Left renal pelvis (tissue), 4 donors: ENCODE data around the gene TLDC2. TPM values are rescaled to one million over a fixed set of nuclear protein-coding genes. Genes with fewer than 3 reads are reported as not detected.
A peak's percentile ranks its signal among the peaks of the same experiment; 100 is the strongest.
"Not testable (repeated sequence)": the region's sequence is repeated elsewhere in the genome, so short reads cannot be mapped to it uniquely, and the experiment has no call there.

Experiments used
- DNase-seq, 4 donors: peaks; one replicate each; pipeline ENCODE4 v3.0.0-alpha.2; 2013; ENCODE audit warnings: low read depth in 4 of 4, low spot score in 3 of 4
- polyA plus RNA-seq, 4 donors: library from polyadenylated mRNA; unstranded; fragments of 120-200 nt; gene quantifications; one replicate each; pipeline ENCODE4 v1.2.1, GENCODE V29; 2013; ENCODE audit not compliant: insufficient read length in 4 of 4

Gene TLDC2
- polyA plus RNA-seq, 4 donors, result 0.72 to 6.4 (median 2.5) TPM

DNA sequence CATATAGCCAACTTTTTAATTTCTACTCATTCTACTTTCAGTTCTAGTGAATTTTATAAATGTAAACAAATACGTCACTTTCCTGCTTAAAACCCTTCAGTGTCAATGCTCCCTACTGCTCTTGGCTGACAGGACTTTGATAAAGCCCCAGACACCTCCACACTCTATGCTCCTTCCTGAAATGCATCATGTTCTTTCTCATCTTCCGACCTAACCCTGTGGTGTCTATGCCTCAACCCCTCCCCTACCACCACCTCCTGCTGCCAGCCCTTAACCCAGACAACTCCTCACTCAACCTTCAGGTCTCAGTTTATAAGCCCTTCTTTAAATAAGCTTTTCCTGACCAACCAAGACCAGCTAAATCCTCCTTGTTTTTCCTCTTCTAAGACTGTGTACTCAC lies 19.1 kb downstream of the TLDC2 start:
- no peak for DNase-seq

DNA sequence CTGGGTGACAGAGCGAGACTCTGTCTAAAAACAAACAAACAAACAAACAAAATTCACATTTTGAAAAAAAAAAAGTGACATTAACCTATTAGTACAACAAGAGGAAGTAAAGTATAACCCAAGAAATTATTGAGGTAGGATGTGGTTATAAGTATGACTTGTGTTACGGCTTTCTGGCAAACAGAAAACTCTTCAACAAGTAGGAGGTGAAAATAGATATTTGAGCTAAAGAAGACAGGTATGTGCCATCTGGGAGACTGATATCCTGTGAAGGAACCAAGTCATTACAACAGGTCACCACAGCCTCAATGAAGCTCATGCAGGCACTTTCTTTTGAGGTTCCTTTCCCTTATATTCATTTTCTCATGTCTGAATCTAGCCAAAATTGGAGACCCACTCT lies 28.8 kb downstream of the TLDC2 start:
- DNase-seq, result no peak

DNA sequence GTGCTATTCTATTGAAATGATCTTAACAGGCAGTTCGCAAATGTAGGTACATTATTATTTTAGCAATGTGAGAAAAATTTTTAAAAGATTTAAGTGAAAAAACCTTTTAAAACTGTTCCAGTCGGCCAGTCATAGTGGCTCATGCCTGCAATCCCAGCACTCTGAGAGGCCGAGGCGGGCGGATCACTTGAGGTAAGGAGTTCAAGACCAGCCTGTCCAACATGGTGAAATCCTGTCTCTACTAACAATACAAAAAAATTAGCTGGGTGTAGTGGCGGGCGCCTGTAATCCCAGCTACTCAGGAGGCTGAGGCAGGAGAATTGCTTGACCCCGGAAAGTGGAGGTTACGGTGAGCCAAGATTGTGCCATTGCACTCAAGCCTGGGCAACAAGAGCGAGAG lies 29.6 kb downstream of the TLDC2 start:
- not testable (repeated sequence) for DNase-seq

DNA sequence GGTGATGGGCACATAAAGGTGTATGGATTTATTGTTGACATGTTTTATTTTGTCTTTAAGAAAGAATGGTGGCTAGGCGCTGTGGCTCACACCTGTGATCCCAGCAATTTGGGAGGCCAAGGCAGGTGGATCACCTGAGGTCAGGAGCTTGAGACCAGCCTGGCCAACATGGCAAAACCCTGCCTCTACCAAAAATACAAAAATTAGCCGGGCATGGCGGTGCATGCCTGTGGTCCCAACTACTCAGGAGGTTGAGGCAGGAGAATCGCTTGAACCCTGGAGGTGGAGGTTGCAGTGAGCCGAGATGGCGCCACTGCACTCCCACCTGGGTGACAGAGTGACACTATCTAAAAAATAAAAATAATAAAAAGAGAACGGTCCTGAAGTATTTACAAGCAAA lies 30.1 kb downstream of the TLDC2 start:
- DNase-seq, result not testable (repeated sequence)

DNA sequence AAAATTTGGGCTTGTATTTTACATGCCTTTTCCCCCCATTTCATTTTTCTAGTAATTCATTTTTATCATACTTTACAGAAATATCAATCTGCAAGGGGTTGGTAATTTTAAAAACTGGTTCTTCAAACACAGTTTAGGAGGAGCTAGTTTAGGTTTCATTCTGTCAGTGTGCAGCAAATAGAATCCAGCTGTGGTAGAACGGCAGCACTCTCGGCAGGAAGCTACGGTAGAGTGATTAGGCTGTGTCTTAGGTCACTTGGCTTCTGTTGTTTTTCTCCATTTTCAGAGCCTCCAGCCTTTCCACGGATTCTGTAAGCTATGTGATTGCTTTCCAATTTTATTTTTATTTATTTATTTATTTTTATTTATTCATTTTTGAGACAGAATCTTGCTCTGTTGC lies 32.7 kb downstream of the TLDC2 start:
- peak in 1 of 4 donors; percentile 29 for DNase-seq

DNA sequence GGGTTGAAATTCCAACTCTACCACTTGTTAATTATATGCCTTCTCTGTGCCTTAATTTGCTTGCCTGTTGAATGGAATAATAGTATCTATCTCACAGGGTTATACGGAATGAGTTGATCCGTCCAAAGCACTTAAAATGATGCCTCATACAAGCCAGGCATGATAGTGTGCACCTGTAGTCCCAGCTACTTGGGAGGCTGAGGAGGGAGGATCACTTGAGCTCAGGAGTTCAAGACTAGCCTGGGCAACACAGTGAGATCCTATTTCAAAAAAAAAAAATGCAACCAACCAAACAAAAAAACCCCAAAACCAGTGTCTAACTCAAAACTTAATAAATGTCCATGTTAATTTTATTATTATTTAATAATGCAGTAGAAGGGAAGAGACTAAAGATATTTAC lies 40.3 kb downstream of the TLDC2 start:
- no peak for DNase-seq

DNA sequence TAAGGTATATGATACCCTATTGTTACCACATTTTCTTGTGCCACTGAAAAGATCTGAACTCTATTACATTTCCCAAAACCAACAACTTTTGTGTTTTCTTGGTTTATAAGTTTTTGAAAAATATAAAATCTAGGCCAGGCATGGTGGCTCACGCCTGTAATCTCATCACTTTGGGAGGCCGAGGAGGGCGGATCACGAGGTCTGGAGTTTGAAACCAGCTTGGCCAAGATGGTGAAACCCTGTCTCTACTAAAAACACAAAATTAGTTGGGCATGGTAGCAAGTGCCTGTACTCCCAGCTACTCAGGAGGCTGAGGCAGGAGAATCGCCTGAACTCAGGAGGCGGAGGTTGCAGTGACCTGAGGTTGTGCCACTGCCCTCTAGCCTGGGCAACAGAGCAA lies 41.3 kb downstream of the TLDC2 start:
- no peak for DNase-seq

DNA sequence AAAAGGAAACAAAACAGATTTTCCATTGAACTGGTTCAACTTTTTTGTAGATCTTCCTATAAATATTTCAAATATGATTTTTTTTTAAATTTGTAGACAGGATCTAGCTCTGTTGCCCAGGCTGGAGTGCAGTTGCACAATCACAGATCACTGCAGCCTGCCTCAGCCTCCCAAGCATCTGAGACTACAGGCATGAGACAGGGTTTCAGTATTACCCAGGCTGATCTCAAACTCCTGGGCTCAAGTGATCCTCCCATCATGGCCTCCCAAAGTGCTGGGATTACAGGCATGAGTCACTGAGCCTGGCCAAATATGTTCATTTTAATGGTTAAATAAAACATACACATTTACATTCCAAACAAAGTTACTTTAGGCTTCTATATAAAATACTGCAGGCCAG lies 42.0 kb downstream of the TLDC2 start:
- no peak for DNase-seq

DNA sequence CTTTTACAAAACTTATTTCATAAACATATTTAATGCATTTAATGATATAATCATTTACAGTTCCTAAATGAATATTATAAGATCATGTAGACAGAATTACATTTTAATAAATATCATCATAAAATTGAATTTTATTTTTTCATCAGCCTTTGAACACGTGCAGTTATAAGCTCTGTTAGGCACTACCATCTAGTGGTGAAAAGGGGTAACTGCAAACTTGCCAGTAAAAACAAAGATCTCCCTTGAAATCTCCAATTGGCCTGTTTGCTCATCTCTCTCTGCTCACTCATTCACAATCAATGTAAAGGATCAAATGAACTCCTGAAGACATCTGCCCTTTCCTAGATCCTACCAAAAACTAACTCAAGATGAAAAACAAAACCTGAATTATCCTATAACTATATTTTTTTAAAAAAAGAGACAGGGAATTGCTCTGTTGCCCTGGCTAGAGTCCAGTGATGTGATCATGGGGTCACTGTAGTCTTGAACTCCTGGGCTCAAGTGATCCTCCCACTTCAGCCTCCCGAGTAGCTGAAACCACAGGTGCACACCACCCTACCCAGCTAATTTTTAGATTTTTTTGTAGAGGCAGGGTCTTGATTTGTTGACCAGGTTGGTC lies 43.9 kb downstream of the TLDC2 start:
- peak in 3 of 4 donors; percentile 12 to 37 (median 16) for DNase-seq

DNA sequence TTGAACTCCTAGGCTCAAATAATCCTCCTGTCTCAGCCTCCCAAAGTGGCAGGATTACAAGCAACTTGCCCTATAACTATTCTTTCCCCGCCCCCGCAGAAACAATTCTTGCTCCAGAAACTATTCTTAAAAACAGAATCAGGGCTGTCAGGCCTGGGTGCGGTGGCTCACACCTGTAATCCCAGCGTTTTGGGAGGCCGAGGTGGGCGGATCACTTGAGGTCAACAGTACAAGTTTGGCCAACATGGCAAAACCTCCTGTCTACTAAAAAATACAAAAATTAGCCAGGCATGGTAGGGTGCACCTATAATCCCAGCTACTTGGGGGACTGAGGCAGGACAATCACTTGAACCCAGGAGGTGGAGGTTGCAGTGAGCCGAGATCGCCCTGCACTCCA lies 44.4 kb downstream of the TLDC2 start:
- no peak for DNase-seq

DNA sequence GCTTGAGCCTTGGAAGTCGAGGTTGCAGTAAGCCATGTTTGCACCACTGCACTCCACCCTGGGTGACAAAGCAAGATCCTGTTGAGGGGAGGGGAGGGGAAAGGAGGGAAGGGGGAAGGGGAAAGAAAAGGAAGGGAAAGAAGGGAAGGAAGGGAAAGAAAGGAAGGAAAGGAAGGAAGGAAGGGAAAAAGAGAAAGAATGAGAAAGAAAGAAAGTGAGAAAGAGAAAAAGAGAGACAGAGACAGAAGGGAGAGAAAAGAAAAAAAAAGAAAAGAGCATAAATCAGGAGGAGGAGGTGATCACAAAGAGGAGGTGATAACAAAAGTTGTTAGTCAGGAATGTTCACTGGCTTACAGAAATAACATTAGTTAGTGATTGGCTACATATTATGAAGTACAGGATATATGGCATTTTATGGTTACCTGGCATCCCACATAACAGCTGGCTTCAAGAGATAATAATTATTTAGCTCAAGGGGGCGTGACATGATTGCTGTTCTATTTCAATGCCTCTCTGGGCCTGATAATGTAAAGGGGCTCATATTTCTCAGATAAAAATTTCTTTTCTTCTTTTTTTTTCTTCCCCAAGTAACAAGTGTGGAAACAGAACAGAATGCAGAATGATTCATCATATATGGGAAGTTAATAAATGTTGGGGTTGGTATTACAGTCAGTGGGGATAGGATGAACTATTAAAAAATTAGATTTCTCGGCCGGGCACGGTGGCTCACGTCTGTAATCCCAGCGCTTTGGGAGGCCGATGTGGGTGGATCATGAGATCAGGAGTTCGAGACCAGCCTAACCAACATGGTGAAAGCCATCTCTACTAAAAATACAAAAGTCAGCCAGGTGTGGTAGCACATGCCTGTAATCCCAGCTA lies 48.5 kb downstream of the TLDC2 start:
- no peak for DNase-seq

DNA sequence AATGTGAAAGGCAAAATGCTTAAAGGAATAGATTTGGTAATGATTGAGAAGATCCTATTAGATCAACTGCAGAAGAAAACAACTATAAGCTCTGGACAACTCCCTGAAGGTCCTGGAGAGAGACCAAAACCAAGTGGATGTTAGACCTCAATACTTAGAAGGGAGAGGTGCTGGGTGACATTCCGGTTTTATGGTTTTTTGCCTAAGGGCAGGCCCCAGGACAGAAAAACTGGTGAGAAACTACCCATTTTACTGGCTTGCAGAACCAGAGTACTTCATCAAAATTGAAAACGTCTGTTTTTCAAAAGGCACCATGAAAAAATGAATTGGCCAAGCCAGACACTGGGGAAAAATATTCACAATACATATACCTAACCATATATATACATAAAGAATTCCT lies 49.3 kb downstream of the TLDC2 start:
- no peak for DNase-seq

DNA sequence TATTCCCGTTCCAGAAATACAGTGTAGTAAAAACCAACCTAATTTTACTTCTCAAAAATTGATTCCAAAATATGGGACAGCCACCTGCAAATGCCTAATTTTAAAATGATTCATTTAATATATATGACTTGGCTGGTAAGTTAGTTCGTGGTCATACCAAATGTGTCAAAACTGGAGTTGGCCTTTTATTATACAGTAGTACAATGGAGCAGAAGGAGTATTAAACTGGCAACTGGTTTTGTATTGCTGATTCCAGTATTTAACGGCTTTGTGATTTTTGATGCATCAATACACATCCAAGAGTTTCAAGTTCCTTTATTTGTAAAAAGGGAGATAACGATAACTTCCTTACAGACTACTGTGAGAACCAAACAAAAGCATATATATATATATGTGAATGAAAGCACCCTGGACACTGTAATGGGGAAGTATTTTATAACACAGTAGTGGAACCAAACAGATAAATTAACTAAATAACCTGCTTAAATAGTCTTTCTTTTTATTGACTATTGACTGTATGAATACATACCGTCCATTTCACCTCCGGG lies 50.8 kb downstream of the TLDC2 start:
- no peak for DNase-seq

DNA sequence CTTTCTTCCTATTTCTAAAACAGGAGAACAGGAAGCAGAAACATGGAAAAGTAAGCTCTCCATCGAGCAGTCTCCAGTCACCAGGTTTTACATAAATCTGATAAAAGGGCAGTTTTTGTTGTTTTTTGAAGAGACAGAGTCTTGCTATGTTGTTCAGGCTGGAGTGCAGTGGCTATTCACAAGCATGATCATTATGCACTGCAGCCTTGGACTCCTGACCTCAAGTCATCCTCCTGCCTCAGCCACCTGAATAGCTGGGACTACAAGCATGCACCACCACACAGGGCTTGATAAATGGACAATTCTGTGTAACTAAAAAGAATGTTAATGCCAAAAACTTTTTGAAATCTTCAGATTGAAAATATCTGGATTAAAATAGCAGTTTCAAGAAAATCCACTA lies 51.8 kb downstream of the TLDC2 start:
- no peak for DNase-seq

DNA sequence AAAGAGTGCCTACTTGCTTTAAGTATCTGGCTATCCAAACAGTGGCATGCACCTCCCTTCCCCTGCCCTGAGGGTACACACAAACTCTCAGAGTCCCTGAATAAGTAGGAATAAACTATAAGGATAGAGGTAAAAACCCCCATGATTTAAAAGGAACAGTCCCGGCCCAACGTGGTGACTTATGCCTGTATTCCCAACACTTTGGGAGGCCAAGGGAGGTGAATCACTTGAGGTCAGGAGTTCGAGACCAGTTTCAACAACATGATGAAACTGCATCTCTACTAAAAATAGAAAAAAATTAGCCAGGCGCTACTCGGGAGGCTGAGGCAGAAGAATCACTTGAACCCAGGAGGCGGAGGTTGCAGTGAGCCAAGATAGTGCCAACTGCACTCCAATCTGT lies 53.4 kb downstream of the TLDC2 start:
- DNase-seq, result no peak

DNA sequence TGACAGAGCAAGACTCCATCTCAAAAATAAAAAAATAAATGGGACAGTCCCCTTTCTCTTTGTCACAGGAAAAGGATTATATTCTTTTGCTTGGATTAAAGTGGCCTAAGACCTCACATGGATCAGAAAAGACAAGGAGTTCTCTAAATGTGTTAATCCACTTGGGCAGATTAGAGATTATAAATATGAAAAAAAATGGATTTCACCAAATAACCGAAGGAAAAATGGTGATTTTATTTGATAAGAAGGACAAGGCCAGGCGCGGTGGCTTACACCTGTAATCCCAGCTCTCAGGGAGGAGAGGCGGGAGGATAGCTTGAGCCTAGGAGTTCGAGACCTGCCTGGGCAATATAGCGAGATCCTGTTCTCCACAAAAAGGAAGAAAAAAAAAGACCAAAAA lies 53.8 kb downstream of the TLDC2 start:
- no peak for DNase-seq

DNA sequence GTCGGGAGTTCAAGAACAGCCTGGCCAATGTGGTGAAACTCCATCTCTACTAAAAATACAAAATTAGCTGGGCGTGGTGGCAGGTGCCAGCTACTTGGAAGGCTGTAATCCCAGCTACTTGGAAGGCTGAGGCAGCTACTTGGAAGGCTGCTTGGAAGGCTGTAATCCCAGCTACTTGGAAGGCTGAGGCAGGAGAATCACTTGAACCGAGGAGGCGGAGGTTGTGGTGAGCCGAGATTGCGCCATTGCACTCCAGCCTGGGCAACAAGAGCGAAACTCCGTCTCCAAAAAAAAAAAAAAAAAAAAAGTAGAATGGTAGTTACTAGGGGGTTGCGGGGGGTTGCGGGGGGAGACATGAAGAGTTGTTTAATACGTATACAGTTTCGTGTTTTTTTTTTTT lies 56.1 kb downstream of the TLDC2 start:
- DNase-seq, result not testable (repeated sequence)

DNA sequence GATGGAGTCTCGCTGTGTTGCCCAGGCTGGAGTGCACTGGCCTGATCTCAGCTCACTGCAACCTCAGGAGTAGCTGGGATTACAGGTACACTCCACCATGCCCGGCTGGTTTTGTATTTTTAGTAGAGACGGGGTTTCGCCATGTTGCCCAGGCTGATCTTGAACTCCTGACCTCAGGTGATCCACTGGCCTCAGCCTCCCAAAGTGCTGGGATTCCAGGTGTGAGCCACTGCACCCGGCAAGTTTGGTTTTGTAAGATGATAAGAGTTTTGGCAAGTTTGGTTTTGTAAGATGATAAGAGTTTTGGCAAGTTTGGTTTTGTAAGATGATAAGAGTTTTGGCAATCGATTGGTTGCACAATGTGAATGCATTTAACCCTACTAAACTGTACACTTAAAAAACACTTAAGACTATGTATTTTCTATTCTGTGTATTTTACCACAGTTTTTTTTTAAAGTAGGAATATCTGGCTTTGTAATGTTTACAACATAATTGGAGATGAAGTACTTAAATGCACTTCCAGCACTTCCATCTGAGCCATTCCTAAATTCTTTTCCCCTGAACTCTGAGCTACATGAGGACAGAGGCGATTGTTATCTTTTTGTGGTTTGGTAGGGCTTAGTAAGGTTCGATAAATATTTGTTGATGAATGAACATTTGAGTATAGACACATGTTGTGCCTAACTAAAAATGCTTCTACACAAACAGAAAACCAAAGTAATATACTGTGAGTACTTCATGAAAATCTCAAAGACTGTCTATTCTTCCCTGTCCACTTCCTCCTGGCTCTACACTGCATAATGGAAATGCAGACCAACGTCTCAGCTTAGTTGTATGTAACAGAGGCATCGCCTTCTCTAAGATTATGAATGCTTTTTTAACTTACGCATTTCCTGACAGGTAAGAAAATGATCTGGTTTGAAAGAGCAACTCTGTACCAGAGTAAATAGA lies 56.8 kb downstream of the TLDC2 start:
- DNase-seq, result no peak

DNA sequence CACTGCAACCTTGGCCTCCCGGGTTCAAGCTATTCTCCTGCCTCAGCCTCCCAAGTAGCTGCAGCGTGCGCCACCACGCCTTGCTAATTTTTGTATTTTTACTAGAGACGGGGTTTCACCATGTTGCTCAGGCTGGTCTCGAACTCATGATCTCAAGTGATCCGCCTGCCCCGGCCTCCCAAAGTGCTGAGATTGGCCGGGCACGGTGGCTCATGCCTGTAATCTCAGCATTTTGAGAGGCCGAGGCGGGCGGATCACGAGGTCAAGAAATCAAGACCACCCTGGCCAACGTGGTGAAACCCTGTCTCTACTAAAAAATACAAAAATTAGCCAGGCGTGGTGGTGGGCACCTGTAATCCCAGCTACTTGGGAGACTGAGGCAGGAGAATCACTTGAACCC lies 57.6 kb downstream of the TLDC2 start:
- DNase-seq, result not testable (repeated sequence)

DNA sequence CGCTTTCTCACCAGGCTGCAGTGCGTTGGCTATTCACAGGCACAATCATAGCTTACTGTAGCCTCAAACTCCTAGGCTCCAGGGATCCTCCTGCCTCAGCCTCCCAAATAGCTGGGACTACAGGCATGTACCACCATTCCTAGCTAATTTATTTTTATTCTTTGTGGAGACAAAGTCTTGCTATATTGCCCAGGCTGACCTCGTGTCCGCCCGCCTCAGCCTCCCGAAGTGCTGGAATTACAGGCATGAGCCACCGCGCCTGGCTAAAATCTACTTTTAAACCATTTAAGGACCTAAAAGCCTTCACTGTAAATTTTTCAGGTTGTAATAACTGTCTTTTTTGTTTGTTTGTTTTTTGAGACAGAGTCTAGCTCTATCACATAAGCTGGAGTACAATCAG lies 60.4 kb downstream of the TLDC2 start:
- no peak for DNase-seq
